ENCODE measurements around the gene KAT2A.
A peak's percentile ranks its signal among the peaks of the same experiment; 100 is the strongest.

Gene KAT2A

GRCh38 chr17:42116705-42117396 is 4.3 kb downstream of the KAT2A start:
- DNase-seq = peak in 56 of 58 donors; percentile 3 to 85 (median 52)

- no peak for DNase-seq
These were observed 7.0 kb downstream of the KAT2A start for GRCh38 chr17:42114118-42114517.

- no peak for DNase-seq
These were observed 7.7 kb downstream of the KAT2A start for GRCh38 chr17:42113293-42114069.

- peak in 52 of 58 donors; percentile 29 to 87 (median 61) for DNase-seq
These were observed 8.5 kb downstream of the KAT2A start, which contains the start of gene DHX58 for GRCh38 chr17:42112552-42113176. TSS of gene DHX58 (minus strand) at chr17:42112714. CDS start at chr17:42111892, 822 bp downstream.

GRCh38 chr17:42111871-42112551 is 9.2 kb downstream of the KAT2A start:
- peak in 29 of 58 donors; percentile 14 to 79 (median 58) for DNase-seq

- DNase-seq = no peak
These were observed 9.9 kb downstream of the KAT2A start for GRCh38 chr17:42111265-42111636.

- no peak for DNase-seq
These were observed 10.6 kb downstream of the KAT2A start for GRCh38 chr17:42110301-42111264.

GRCh38 chr17:42109086-42109485 is 12.1 kb downstream of the KAT2A start:
- no peak for DNase-seq

GRCh38 chr17:42107597-42108576 is 13.3 kb downstream of the KAT2A start:
- DNase-seq = peak in 47 of 58 donors; percentile 12 to 86 (median 53)

- no peak for DNase-seq
These were observed 14.0 kb downstream of the KAT2A start for GRCh38 chr17:42107124-42107523.

- no peak for DNase-seq
These were observed 15.2 kb downstream of the KAT2A start for GRCh38 chr17:42106009-42106408.

GRCh38 chr17:42104264-42104663 is 16.9 kb downstream of the KAT2A start:
- no peak for DNase-seq

- DNase-seq = no peak
These were observed 17.8 kb downstream of the KAT2A start for GRCh38 chr17:42103221-42103954.

GRCh38 chr17:42101513-42102292 is 19.5 kb downstream of the KAT2A start:
- DNase-seq = peak in 53 of 58 donors; percentile 2 to 84 (median 46)

GRCh38 chr17:42098730-42099399 is 22.3 kb downstream of the KAT2A start:
- DNase-seq = no peak

- no peak for DNase-seq
These were observed 23.2 kb downstream of the KAT2A start, which contains the start of gene ZNF385C for GRCh38 chr17:42097691-42098631. TSS of gene ZNF385C (minus strand) at chr17:42098473. CDS start at chr17:42063056, 35,417 bp downstream.

All from anterior cingulate cortex (tissue), 58 donors.